Panc1 (cell line): ENCODE results near the gene TMEM217.

ENCODE experiments used
- CTCF ChIP-seq: fragments of 450-650 bp; IDR thresholded peaks from 2 replicates; pipeline ENCODE4 v1.5.1; 2017; ENCODE audit warnings: mild to moderate bottlenecking
- POLR2AphosphoS5 ChIP-seq: IDR thresholded peaks from 2 replicates; pipeline ENCODE4 v1.6.1; 2012; ENCODE audit warnings: mild to moderate bottlenecking, low read depth, low read length, moderate library complexity
- TCF7L2 ChIP-seq: IDR thresholded peaks from 2 replicates; pipeline ENCODE4 v1.6.1; 2011; ENCODE audit warnings: mild to moderate bottlenecking, low read depth, low read length, inconsistent platforms

- TF ChIP-seq CTCF (no peak), POLR2AphosphoS5 (no peak), TCF7L2 (no peak)
Observed at GRCh38 chr6:37236921-37237320, 21.0 kb downstream of the TMEM217 start.
